Hepatocyte (in vitro differentiated cells): ENCODE results near the gene ANKRD31. TPM values are rescaled to one million over a fixed set of nuclear protein-coding genes. Genes with fewer than 3 reads are reported as not detected.
A peak's percentile ranks its signal among the peaks of the same experiment; 100 is the strongest.

Source experiments
- DNase-seq: peaks from one replicate; pipeline ENCODE4 v3.0.0-alpha.2; 2016; ENCODE audit warnings: low spot score
- H2AFZ ChIP-seq: fragments of 200-600 bp; sonication (generic); 2 replicates; pipeline ENCODE4 v1.6.0; 2016; ENCODE audit warnings: antibody characterized with exemption, mild to moderate bottlenecking
- H3K27ac ChIP-seq: fragments of 200-600 bp; sonication (generic); 2 replicates; pipeline ENCODE4 v1.5.1; 2016; ENCODE audit warnings: mild to moderate bottlenecking
- H3K27me3 ChIP-seq: fragments of 200-600 bp; sonication (generic); 2 replicates; pipeline ENCODE4 v1.6.1; 2016
- H3K36me3 ChIP-seq: fragments of 200-600 bp; sonication (generic); replicated peaks from 2 replicates; pipeline ENCODE4 v1.5.1; 2016; ENCODE audit warnings: low read depth; ENCODE audit not compliant: insufficient read depth
- H3K4me1 ChIP-seq: fragments of 200-600 bp; sonication (generic); 2 replicates; pipeline ENCODE4 v1.5.1; 2016; ENCODE audit warnings: mild to moderate bottlenecking, moderate library complexity; ENCODE audit not compliant: insufficient read depth
- H3K4me2 ChIP-seq: fragments of 200-600 bp; sonication (generic); 2 replicates; pipeline ENCODE4 v1.6.0; 2016
- H3K4me3 ChIP-seq: fragments of 200-600 bp; sonication (generic); 2 replicates; pipeline ENCODE4 v1.5.1; 2016; ENCODE audit warnings: mild to moderate bottlenecking
- H3K79me2 ChIP-seq: fragments of 200-600 bp; sonication (generic); 2 replicates; pipeline ENCODE4 v1.6.0; 2017; ENCODE audit warnings: mild to moderate bottlenecking
- H3K9me2 ChIP-seq: fragments of 200-600 bp; sonication (generic); replicated peaks from 2 replicates; pipeline ENCODE4 v1.6.0; 2017; ENCODE audit warnings: mild to moderate bottlenecking; ENCODE audit not compliant: insufficient read depth
- H3K9me3 ChIP-seq: fragments of 200-600 bp; sonication (generic); 2 replicates; pipeline ENCODE4 v1.5.1; 2016; ENCODE audit warnings: low read depth, mild to moderate bottlenecking
- H4K20me1 ChIP-seq: fragments of 200-600 bp; sonication (generic); 2 replicates; pipeline ENCODE4 v1.6.0; 2016; ENCODE audit warnings: mild to moderate bottlenecking; ENCODE audit not compliant: insufficient read depth, poor library complexity, severe bottlenecking
- EZH2 ChIP-seq: fragments of 200-600 bp; sonication (generic); IDR thresholded peaks from 2 replicates; pipeline ENCODE4 v1.6.1; 2016; ENCODE audit warnings: antibody characterized with exemption, mild to moderate bottlenecking, borderline replicate concordance
- EZH2phosphoT487 ChIP-seq: fragments of 200-600 bp; sonication (generic); IDR thresholded peaks from one replicate; pipeline ENCODE4 v1.6.1; 2018; ENCODE audit warnings: antibody characterized with exemption, mild to moderate bottlenecking, low read depth, moderate library complexity; ENCODE audit not compliant: unreplicated experiment, severe bottlenecking
- WGBS: methylation state at CpG from one replicate; pipeline ENCODE4 v1.1.6; 2016; ENCODE audit warnings: low lambda C conversion rate; ENCODE audit errors: missing lambda C conversion rate; 5-methylcytosine and 5-hydroxymethylcytosine counted together
- polyA plus RNA-seq: library from polyadenylated mRNA; unstranded; fragments of >200 nt; fragmentation: Nextera tagmentation; extraction: Ambion mirVana; gene quantifications from 2 replicates; pipeline ENCODE4 v1.2.1, GENCODE V29; 2016
- total RNA-seq: library from RNA; depleted of rRNA; stranded (reverse); fragments of >200 nt; gene quantifications from 2 replicates; pipeline ENCODE4 v1.2.3, GENCODE V29; 2014
- TF ChIP-seq, protein P1 (sequence below): fragments of 200-600 bp; sonication (generic); IDR thresholded peaks from 2 replicates; pipeline ENCODE4 v1.5.1; 2016; ENCODE audit warnings: antibody characterized with exemption, mild to moderate bottlenecking; ENCODE audit not compliant: poor library complexity

The ANKRD31 gene, protein sequence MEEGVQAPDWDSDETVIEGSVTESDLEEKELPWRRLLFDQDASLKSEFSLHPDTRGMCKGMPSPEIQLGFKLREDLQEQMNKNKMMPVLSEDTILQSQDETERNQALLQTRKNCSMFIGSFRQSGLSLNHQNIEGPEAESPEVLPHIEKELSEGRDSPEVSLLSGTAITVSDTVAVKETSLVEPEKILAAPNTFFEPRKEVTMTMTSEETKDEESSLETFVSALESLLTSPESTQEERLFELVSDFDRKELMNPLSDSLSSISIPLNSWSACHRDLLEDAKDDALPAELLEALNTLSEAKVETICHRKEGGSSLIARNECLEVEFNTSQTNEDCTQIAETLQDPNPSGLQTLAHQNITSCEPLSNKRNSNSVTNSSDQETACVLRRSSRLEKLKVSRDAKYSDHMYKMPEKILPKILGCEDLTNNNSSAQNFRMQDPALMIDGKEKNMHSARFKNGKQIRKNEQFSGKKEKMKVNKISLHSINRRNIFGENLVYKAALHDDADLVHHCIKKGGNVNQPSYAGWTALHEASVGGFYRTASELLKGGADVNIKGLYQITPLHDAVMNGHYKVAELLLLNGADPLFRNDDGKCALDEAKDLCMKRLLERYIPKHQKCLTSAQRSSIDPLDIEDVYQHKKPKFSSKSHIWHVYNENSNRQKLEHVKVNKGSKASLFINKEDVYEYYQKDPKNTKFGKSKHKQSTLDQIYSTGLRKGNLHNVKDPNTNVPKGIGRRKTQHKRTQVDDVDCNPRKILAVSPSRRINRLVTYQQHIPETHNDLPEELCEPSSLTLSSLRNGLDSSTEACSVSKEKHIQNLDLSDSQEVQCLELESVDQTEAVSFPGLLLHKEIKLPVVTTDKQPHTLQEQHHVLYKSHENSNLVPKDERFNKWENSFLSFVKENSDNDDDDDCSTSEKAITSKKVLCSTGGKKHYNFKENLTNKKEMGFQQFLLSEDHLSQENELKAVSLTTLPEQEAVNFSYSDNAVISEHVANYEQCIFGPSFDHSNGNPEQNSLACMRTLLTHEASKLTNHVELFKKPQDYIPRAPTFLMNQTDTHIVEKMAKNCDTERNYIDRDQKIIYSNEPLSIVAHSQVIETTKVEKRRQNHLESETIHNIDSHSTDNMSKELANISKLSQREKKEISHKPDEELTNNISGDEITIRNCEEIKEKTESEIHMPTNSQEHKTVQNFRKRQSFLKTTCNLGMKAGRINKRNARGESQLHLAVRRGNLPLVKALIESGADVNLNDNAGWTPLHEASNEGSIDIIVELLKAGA (N-terminal part only)
- total RNA-seq (0.47 and 0.60 TPM in 2 replicates), polyA plus RNA-seq (0.19 and 0.44 TPM in 2 replicates)

DNA sequence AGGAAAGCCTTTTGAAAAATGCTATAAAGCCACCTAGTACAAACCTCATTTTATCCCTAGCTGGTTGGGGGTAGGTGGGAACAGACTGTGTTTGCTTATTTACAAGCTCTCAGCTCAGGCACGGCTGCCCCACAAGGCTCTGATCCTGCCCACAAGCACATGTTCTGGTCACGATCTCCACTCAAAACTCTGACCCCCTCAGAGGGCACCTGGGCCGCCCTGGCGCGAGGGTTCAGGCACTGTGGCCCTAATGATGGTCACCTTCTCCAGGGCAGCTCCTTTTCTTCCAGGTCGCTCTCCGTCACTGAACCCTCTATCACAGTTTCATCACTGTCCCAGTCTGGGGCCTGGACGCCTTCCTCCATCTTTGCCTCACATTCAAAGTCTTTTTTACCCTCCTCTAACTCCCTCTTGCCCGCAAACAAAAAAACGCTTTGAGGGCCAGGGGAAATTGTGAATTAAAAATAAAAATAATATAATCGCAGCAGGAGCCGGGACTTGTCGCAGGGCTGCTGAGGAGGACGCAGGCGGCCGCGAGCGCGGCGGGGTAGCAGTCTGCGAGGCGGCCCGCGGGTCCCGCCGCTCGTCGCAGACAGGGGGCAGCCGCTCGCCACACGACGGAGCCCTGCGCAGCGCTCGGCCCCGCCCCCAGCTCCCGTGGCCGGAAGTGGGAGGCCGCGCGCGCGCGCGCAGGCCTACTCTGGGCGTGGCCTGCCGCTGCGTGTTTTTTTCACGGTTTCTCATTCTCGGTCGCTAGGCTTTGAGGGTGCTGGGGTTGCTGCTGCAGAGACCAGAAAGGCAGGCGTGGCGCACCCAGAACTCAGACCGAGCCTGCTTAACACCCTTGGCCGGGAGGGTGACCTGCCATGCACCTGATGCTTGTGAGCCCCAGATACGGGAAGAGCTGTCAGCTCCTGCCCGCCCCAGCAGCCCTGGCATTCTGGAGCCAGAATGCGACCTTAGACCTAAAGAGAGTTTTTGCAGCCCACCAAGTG, at the start of gene ANKRD31:
Gene ANKRD31 (minus strand): TSS at position 557 of the 995 bp plus-strand sequence. CDS start 192 bp downstream, at position 365.
- Histone ChIP-seq H3K27me3 (no peaks in the 10 kb centered on the region), H3K4me2 (peak within 1 kb of the TSS; percentile 79), H3K4me1 (no peaks in the 10 kb centered on the region), H3K9me2 (no peaks in the 10 kb centered on the region), H4K20me1 (no peaks in the 10 kb centered on the region), H2AFZ (peak within 1 kb of the TSS; percentile 91), H3K9me3 (no peaks in the 10 kb centered on the region), H3K27ac (peak within 1 kb of the TSS; percentile 69), H3K4me3 (peak within 1 kb of the TSS; percentile 50), H3K36me3 (no peaks in the 10 kb centered on the region), H3K79me2 (no peaks in the 10 kb centered on the region)
- TF ChIP-seq, protein P1, sequence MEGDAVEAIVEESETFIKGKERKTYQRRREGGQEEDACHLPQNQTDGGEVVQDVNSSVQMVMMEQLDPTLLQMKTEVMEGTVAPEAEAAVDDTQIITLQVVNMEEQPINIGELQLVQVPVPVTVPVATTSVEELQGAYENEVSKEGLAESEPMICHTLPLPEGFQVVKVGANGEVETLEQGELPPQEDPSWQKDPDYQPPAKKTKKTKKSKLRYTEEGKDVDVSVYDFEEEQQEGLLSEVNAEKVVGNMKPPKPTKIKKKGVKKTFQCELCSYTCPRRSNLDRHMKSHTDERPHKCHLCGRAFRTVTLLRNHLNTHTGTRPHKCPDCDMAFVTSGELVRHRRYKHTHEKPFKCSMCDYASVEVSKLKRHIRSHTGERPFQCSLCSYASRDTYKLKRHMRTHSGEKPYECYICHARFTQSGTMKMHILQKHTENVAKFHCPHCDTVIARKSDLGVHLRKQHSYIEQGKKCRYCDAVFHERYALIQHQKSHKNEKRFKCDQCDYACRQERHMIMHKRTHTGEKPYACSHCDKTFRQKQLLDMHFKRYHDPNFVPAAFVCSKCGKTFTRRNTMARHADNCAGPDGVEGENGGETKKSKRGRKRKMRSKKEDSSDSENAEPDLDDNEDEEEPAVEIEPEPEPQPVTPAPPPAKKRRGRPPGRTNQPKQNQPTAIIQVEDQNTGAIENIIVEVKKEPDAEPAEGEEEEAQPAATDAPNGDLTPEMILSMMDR = peak; percentile 68
- TF ChIP-seq EZH2phosphoT487 = no peak
- peak; percentile 96 for DNase-seq
- 4% methylated on average over 56 of the region's 58 CpGs for WGBS

DNA sequence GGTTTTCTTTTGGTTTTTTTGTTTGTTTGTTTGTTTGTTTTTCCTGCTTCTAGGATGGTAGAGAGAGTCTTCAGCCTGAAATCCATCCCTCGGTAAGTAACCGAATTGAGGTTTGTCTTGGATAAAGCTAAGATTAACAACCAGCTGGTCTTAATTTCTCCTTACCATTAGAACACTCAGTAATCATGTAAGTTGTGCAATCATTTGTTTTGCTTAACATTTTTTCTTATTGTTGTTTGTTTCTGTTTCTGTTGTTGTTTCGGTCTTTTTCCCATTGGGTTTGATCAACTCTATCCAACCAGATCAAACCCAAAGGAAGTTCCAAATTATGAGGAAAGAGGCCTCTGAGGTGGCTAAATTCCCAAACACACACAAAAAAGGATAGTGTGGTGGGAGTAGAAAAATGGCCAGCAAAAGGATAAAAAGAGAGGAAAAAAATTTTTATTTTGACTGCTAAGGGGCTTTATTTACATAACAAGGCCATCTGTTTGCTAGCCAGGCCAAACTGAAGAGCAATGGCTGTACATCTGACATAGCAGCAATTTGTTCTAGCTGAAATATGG, 49.6 kb upstream of the ANKRD31 start:
- DNase-seq = no peak
- Histone ChIP-seq H3K4me2 (no peak overlapping the region), H2AFZ (no peak overlapping the region), H3K9me3 (no peaks in the 10 kb centered on the region), H3K27me3 (no peaks in the 10 kb centered on the region), H4K20me1 (no peaks in the 10 kb centered on the region), H3K4me1 (no peaks in the 10 kb centered on the region), H3K9me2 (no peaks in the 10 kb centered on the region), H3K27ac (no peak overlapping the region), H3K36me3 (no peaks in the 10 kb centered on the region), H3K4me3 (no peak overlapping the region), H3K79me2 (no peaks in the 10 kb centered on the region)
- TF ChIP-seq, protein P1 = no peak
- no peak for TF ChIP-seq EZH2
- TF ChIP-seq EZH2phosphoT487 = no peak
- WGBS = 83% methylated on average over 3 of the region's 3 CpGs

DNA sequence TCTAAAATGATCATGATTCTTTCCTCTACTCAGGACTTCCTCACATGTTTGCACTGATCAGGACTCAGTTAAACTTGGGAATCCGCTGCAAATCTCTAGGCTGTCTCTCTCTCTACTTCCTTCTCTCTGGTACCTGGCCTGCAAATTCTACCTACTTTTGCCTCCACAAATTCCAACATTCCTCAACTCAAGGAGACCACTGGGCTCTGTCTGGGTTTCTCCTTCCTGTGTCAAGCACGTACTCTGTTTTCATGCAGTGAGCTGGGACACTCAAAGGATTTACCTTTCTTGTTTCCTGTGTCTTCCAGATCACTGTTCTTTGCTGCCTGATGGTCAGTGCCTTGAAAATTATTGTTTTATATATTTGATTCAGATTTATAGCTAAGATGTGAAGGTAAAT, 45.9 kb upstream of the ANKRD31 start:
- Histone ChIP-seq H2AFZ (no peak overlapping the region), H3K36me3 (no peaks in the 10 kb centered on the region), H3K4me2 (no peak overlapping the region), H4K20me1 (no peaks in the 10 kb centered on the region), H3K9me3 (no peaks in the 10 kb centered on the region), H3K9me2 (no peaks in the 10 kb centered on the region), H3K27me3 (no peaks in the 10 kb centered on the region), H3K4me3 (no peak overlapping the region), H3K27ac (no peak overlapping the region), H3K79me2 (no peaks in the 10 kb centered on the region), H3K4me1 (no peaks in the 10 kb centered on the region)
- TF ChIP-seq, protein P1 = no peak
- TF ChIP-seq EZH2 (no peak), EZH2phosphoT487 (no peak)
- 85% methylated on average over 2 of the region's 2 CpGs for WGBS
- DNase-seq = no peak
